GM12873 (cell line): Measurements from ENCODE around the gene VSIG10L.

Experiments
- CTCF ChIP-seq: IDR thresholded peaks from 2 replicates; pipeline ENCODE4 v1.5.1; 2012; ENCODE audit warnings: low read depth, mild to moderate bottlenecking, moderate library complexity, low read length, control low read depth; ENCODE audit not compliant: insufficient read depth; ENCODE audit errors: missing control alignments

The VSIG10L gene

GRCh38 chr19:51319649-51320279 is 22.2 kb downstream of the VSIG10L start:
- no peak for TF ChIP-seq CTCF

GRCh38 chr19:51318687-51319648 is 23.0 kb downstream of the VSIG10L start:
- no peak for TF ChIP-seq CTCF

GRCh38 chr19:51317968-51318367 is 24.0 kb downstream of the VSIG10L start:
- no peak for TF ChIP-seq CTCF

GRCh38 chr19:51317376-51317775 is 24.6 kb downstream of the VSIG10L start:
- TF ChIP-seq CTCF: no peak

- TF ChIP-seq CTCF: no peak
These were observed 25.3 kb downstream of the VSIG10L start for GRCh38 chr19:51316688-51317087.

- TF ChIP-seq CTCF: no peak
These were observed 30.3 kb downstream of the VSIG10L start, which contains the start of gene IGLON5 for GRCh38 chr19:51311351-51312257. Gene IGLON5 (plus strand): TSS chr19:51311644. CDS start chr19:51311848, 204 bp downstream.
